ENCODE measurements around the gene OSBPL2.

GRCh38 chr20:62300319-62300718 lies 62.0 kb downstream of the OSBPL2 start:
- TF ChIP-seq CTCF (IDR thresholded peaks at IDR 0.05), result no peak
- no peak for TF ChIP-seq EP300 (IDR thresholded peaks at IDR 0.05)
- TF ChIP-seq POLR2AphosphoS5 (IDR thresholded peaks at IDR 0.05), result no peak
